GM21381 (cell line): ENCODE measurements around the gene SCYGR1.
"Not testable (repeated sequence)": the region's sequence is repeated elsewhere in the genome, so short reads cannot be mapped to it uniquely, and the experiment has no call there.

ENCODE experiments used
- ATAC-seq: cut with Tn5 transposase; IDR thresholded peaks from one replicate; pipeline ENCODE4 v1.9.1; 2021; ENCODE audit warnings: mild to moderate bottlenecking, moderate library complexity; ENCODE audit not compliant: unreplicated experiment

SCYGR1 gene

GRCh38 chr2:227404585-227405271, 17.0 kb upstream of the SCYGR1 start:
- ATAC-seq: no peak

GRCh38 chr2:227402959-227403358, 15.2 kb upstream of the SCYGR1 start:
- no peak for ATAC-seq

- no peak for ATAC-seq
Measured at GRCh38 chr2:227402321-227402720, 14.6 kb upstream of the SCYGR1 start.

- no peak for ATAC-seq
Measured at GRCh38 chr2:227401550-227401949, 13.8 kb upstream of the SCYGR1 start.

GRCh38 chr2:227398684-227399670, 11.2 kb upstream of the SCYGR1 start:
- no peak for ATAC-seq

GRCh38 chr2:227397562-227397961, 9.8 kb upstream of the SCYGR1 start:
- no peak for ATAC-seq

- ATAC-seq: no peak
Measured at GRCh38 chr2:227395556-227395955, 7.8 kb upstream of the SCYGR1 start.

- no peak for ATAC-seq
Measured at GRCh38 chr2:227394401-227394800, 6.7 kb upstream of the SCYGR1 start.

GRCh38 chr2:227390468-227391256, 2.9 kb upstream of the SCYGR1 start:
- no peak for ATAC-seq

- ATAC-seq: no peak
Measured at GRCh38 chr2:227389661-227390060, 1.9 kb upstream of the SCYGR1 start.

- no peak for ATAC-seq
Measured at GRCh38 chr2:227389231-227389630, 1.5 kb upstream of the SCYGR1 start.

GRCh38 chr2:227388537-227389011, 825 bp upstream of the SCYGR1 start:
- ATAC-seq: no peak

GRCh38 chr2:227386630-227387029, 1.1 kb downstream of the SCYGR1 start:
- ATAC-seq: no peak

GRCh38 chr2:227383686-227384085, 4.1 kb downstream of the SCYGR1 start:
- ATAC-seq: no peak

GRCh38 chr2:227382241-227382835, 5.4 kb downstream of the SCYGR1 start:
- not testable (repeated sequence) for ATAC-seq

- ATAC-seq: no peak
Measured at GRCh38 chr2:227379095-227379494, 8.7 kb downstream of the SCYGR1 start, which contains the start of gene TM4SF20. TM4SF20 (minus strand) TSS chr2:227379306; CDS start chr2:227379268, 38 bp downstream.

- ATAC-seq: no peak
Measured at GRCh38 chr2:227378371-227378782, 9.4 kb downstream of the SCYGR1 start.

- ATAC-seq: no peak
Measured at GRCh38 chr2:227377467-227378351, 10.0 kb downstream of the SCYGR1 start.

GRCh38 chr2:227376656-227377396, 10.9 kb downstream of the SCYGR1 start:
- no peak for ATAC-seq
